Activated naive CD8-positive, alpha-beta T cell treated with anti-CD3 and anti-CD28 coated beads, Interleukin-2, amount 50 U/mL, for 24 hours (primary cell): ENCODE measurements around the gene VSNL1.

ENCODE experiments used
- ATAC-seq: fragments of 150-1000 bp; cut with Tn5 transposase; one replicate; pipeline ENCODE4 v1.10.0; 2021
- DNase-seq: peaks from one replicate; pipeline ENCODE4 v3.0.0; 2021
- H3K27ac Mint-ChIP-seq: one replicate; pipeline ENCODE4 v1.8.0; 2021; ENCODE audit warnings: mild to moderate bottlenecking, mixed read lengths
- H3K27me3 Mint-ChIP-seq: one replicate; pipeline ENCODE4 v1.8.0; 2021; ENCODE audit warnings: mixed read lengths
- H3K36me3 Mint-ChIP-seq: one replicate; pipeline ENCODE4 v1.8.0; 2021; ENCODE audit warnings: low read depth, mixed read lengths
- H3K4me1 Mint-ChIP-seq: one replicate; pipeline ENCODE4 v1.8.0; 2021; ENCODE audit warnings: mixed read lengths
- H3K4me3 Mint-ChIP-seq: one replicate; pipeline ENCODE4 v1.8.0; 2021; ENCODE audit warnings: mild to moderate bottlenecking, moderate library complexity, mixed read lengths
- H3K9me3 Mint-ChIP-seq: one replicate; pipeline ENCODE4 v1.8.0; 2021; ENCODE audit warnings: mixed read lengths

VSNL1 gene

DNA sequence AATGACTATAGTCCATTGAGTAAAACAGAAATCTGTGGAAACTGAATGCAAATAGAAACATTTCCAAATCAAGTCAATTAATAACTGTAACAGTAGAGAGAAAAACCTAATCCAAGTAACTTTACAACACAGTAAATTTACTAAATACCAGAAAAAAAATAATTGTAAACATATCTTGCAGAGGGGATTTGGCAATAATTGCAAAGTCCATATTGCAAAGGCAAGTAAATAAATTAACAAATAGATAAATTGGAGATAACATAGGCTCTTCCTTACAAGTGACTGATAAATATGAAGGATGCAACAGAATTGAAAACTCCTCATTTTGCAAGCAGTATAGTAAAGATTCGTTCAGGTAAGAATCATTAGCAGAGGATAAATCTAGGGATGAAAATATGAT lies 148.1 kb downstream of the VSNL1 start:
- H3K36me3 Mint-ChIP-seq, result peaks cover 51% of the 10 kb centered on the region
- DNase-seq, result no peak
- no peak for ATAC-seq
- no peaks in the 10 kb centered on the region for H3K9me3 Mint-ChIP-seq
- no peak overlapping the region for H3K27ac Mint-ChIP-seq
- H3K4me3 Mint-ChIP-seq, result no peak overlapping the region
- no peaks in the 10 kb centered on the region for H3K27me3 Mint-ChIP-seq
- no peaks in the 10 kb centered on the region for H3K4me1 Mint-ChIP-seq

DNA sequence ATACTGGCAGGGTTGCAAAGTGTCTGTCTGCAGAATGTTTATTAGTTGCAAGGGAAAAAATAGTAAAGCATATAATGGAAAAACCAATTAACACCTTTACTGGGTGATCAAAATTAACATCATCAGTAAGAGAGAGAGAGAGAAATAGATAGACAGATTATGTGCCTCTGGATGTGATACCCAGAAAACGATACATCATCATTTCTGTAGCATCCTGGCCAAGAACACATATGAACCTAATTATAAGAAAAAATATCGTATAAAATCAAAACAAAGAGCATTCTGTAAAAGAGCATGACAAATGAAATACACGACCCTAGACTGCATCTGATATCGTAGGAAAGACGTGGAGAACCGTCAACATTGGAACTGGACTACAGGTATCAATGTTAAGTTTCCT lies 148.5 kb downstream of the VSNL1 start:
- Mint-ChIP-seq H3K27me3 (no peaks in the 10 kb centered on the region), H3K4me3 (no peak overlapping the region), H3K4me1 (no peaks in the 10 kb centered on the region), H3K9me3 (no peaks in the 10 kb centered on the region), H3K36me3 (peaks cover 51% of the 10 kb centered on the region), H3K27ac (no peak overlapping the region)
- ATAC-seq (no peak), DNase-seq (no peak)

DNA sequence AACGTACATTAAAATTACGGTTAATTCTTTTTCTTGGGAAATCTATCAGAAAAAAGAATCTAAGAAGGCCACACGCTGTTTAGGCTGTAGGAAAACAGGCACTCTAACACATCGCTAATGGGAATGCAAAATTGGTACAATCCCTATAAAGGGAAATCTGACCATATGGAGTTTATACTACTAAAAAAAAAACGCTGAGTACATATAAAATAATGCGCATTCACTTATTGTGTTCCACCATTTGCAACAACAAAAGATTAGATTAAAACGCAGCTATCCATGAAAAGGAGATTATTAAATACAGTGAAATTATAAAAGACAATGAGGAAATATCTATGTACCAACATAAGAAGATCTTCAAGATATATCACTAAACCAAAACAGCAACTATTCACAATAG lies 150.3 kb downstream of the VSNL1 start:
- DNase-seq (no peak), ATAC-seq (no peak)
- no peaks in the 10 kb centered on the region for H3K9me3 Mint-ChIP-seq
- H3K36me3 Mint-ChIP-seq, result peaks cover 51% of the 10 kb centered on the region
- H3K4me3 Mint-ChIP-seq, result no peak overlapping the region
- no peaks in the 10 kb centered on the region for H3K4me1 Mint-ChIP-seq
- H3K27ac Mint-ChIP-seq, result no peak overlapping the region
- no peaks in the 10 kb centered on the region for H3K27me3 Mint-ChIP-seq
